ENCODE measurements around the gene SSR1.

DNA sequence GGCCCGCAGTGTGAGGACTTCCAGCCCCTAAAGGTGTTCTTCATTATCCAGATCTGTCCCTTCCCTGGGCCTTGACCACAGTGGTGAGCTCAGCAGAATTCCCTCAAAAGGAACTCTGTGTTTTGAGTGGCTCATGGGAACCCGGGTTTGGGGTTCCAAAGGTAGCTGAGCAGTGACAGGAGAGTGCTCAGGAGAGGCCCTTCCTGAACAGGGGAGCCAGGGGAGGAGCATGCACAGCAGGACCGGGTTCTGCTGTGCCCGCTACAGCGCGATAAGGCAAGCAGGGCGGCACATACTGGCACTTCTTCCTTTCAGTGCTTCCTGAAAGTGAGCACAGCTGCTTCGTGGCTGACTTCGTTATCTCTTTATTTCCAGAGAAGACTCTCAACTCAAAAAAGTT, 88.3 kb downstream of the SSR1 start:
- TF ChIP-seq CTCF (IDR thresholded peaks at IDR 0.05): no peak
- TF ChIP-seq POLR2A (IDR thresholded peaks at IDR 0.05): no peak

All from thyroid gland (tissue), 4 donors.